HG02970 (cell line): ENCODE data around the gene FUS.
A peak's percentile ranks its signal among the peaks of the same experiment; 100 is the strongest.
"Not testable (repeated sequence)": the region's sequence is repeated elsewhere in the genome, so short reads cannot be mapped to it uniquely, and the experiment has no call there.

Experiments used
- ATAC-seq: cut with Tn5 transposase; IDR thresholded peaks from one replicate; pipeline ENCODE4 v1.9.1; 2021; ENCODE audit warnings: mild to moderate bottlenecking, moderate library complexity, moderate number of reproducible peaks; ENCODE audit not compliant: unreplicated experiment, low FRiP score

The FUS gene

GRCh38 chr16:31143011-31143693, 36.8 kb upstream of the FUS start:
- no peak for ATAC-seq

- ATAC-seq, result no peak
Measured at GRCh38 chr16:31143694-31144148, 36.2 kb upstream of the FUS start.

- ATAC-seq, result not testable (repeated sequence)
Measured at GRCh38 chr16:31144418-31144817, 35.5 kb upstream of the FUS start.

- no peak for ATAC-seq
Measured at GRCh38 chr16:31145398-31145990, 34.4 kb upstream of the FUS start.

- no peak for ATAC-seq
Measured at GRCh38 chr16:31147574-31147973, 32.4 kb upstream of the FUS start.

- ATAC-seq, result no peak
Measured at GRCh38 chr16:31148281-31148728, 31.6 kb upstream of the FUS start.

GRCh38 chr16:31148896-31149295, 31.0 kb upstream of the FUS start:
- no peak for ATAC-seq

GRCh38 chr16:31149332-31149731, 30.6 kb upstream of the FUS start:
- no peak for ATAC-seq

- ATAC-seq, result no peak
Measured at GRCh38 chr16:31149894-31150890, 29.7 kb upstream of the FUS start, which contains the start of gene PRSS36. TSS of gene PRSS36 (minus strand) at chr16:31150066. CDS start at chr16:31150035, 31 bp downstream.

GRCh38 chr16:31150976-31151375, 29.0 kb upstream of the FUS start:
- ATAC-seq, result not testable (repeated sequence)

GRCh38 chr16:31157136-31157535, 22.8 kb upstream of the FUS start:
- ATAC-seq, result no peak

- ATAC-seq, result no peak
Measured at GRCh38 chr16:31167315-31167714, 12.6 kb upstream of the FUS start.

- no peak for ATAC-seq
Measured at GRCh38 chr16:31168848-31169247, 11.1 kb upstream of the FUS start.

- ATAC-seq, result not testable (repeated sequence)
Measured at GRCh38 chr16:31170048-31170447, 9.9 kb upstream of the FUS start.

GRCh38 chr16:31177136-31177535, 2.8 kb upstream of the FUS start:
- no peak for ATAC-seq

- peak; percentile 1 for ATAC-seq
Measured at GRCh38 chr16:31179219-31179746, 656 bp upstream of the FUS start.

- ATAC-seq, result no peak
Measured at GRCh38 chr16:31181102-31181830, 1.3 kb downstream of the FUS start.

GRCh38 chr16:31182391-31182790, 2.5 kb downstream of the FUS start:
- no peak for ATAC-seq

GRCh38 chr16:31183432-31184428, 3.8 kb downstream of the FUS start:
- no peak for ATAC-seq
